Osteoblast (primary cell): ENCODE results near the gene GYS2. TPM values are rescaled to one million over a fixed set of nuclear protein-coding genes. Genes with fewer than 3 reads are reported as not detected.

ENCODE experiments used
- DNase-seq: peaks from one replicate; pipeline ENCODE4 v3.0.0; 2011; ENCODE audit warnings: low spot score, mixed read lengths; ENCODE audit not compliant: insufficient read length; ENCODE audit errors: missing footprints
- H2AFZ ChIP-seq: 2 replicates; pipeline ENCODE4 v1.6.0; 2011; ENCODE audit warnings: mild to moderate bottlenecking, low read length
- H3K27ac ChIP-seq: 2 replicates; pipeline ENCODE4 v1.5.1; 2011; ENCODE audit warnings: mild to moderate bottlenecking, low read depth, low read length, moderate library complexity
- H3K27me3 ChIP-seq: 2 replicates; pipeline ENCODE4 v1.6.0; 2012; ENCODE audit warnings: mild to moderate bottlenecking, control low read depth, inconsistent platforms, low read length, moderate library complexity; ENCODE audit not compliant: insufficient read depth
- H3K36me3 ChIP-seq: 2 replicates; pipeline ENCODE4 v1.5.1; 2011; ENCODE audit warnings: mild to moderate bottlenecking, low read length, control low read depth, moderate library complexity; ENCODE audit not compliant: insufficient read depth
- H3K4me1 ChIP-seq: 2 replicates; pipeline ENCODE4 v1.5.1; 2011; ENCODE audit warnings: mild to moderate bottlenecking, low read length, control low read depth, moderate library complexity; ENCODE audit not compliant: insufficient read depth
- H3K4me2 ChIP-seq: 2 replicates; pipeline ENCODE4 v1.6.0; 2011; ENCODE audit warnings: mild to moderate bottlenecking, low read length; ENCODE audit not compliant: insufficient read depth
- H3K4me3 ChIP-seq: fragments of 200-600 bp; sonication (generic); 3 replicates; pipeline ENCODE4 v1.5.1; 2012; ENCODE audit warnings: mild to moderate bottlenecking, low read length, inconsistent platforms; ENCODE audit not compliant: insufficient read depth
- H3K79me2 ChIP-seq: 2 replicates; pipeline ENCODE4 v1.6.0; 2012; ENCODE audit warnings: mild to moderate bottlenecking, low read length, control low read depth, inconsistent platforms; ENCODE audit not compliant: insufficient read depth
- H3K9me3 ChIP-seq: 2 replicates; pipeline ENCODE4 v1.5.1; 2011; ENCODE audit warnings: low read depth, low read length, control low read depth
- H4K20me1 ChIP-seq: 2 replicates; pipeline ENCODE4 v1.6.0; 2012; ENCODE audit warnings: mild to moderate bottlenecking, low read length, control low read depth; ENCODE audit not compliant: insufficient read depth
- total RNA-seq: library from RNA; depleted of rRNA; stranded (reverse); fragments of >200 nt; gene quantifications from 2 replicates; pipeline ENCODE4 v1.2.3, GENCODE V29; 2012
- TF ChIP-seq, protein P1 (sequence below): IDR thresholded peaks from 2 replicates; pipeline ENCODE4 v1.5.1; 2011; ENCODE audit warnings: mild to moderate bottlenecking, low read depth, low read length, moderate library complexity; ENCODE audit errors: extremely low read depth

The GYS2 gene
- total RNA-seq, 1 donor: not detected

DNA sequence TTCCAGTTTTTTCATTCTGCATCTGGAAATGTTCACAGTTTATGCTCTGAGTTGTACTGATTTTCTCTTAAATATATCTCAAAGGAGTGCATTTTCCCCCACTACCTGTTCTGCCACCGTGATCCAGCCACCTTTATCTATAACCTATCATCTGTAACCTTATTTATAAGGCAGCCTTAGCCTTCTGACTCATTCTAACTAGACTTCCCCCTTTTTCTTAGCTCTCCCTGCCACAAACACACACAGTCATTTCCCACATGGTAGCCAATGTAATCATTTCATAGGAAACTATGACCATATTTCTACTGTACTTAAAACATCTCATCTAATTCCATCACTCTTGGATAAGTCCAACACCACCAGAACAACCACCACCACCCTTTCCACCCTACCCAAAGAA, 10.8 kb upstream of the GYS2 start:
- Histone ChIP-seq H2AFZ (no peak overlapping the region), H3K4me3 (no peak overlapping the region), H3K9me3 (no peaks in the 10 kb centered on the region), H3K79me2 (no peaks in the 10 kb centered on the region), H3K4me2 (no peak overlapping the region), H3K27me3 (no peaks in the 10 kb centered on the region), H3K27ac (no peak overlapping the region), H4K20me1 (no peaks in the 10 kb centered on the region), H3K4me1 (no peaks in the 10 kb centered on the region), H3K36me3 (no peaks in the 10 kb centered on the region)
- TF ChIP-seq, protein P1, sequence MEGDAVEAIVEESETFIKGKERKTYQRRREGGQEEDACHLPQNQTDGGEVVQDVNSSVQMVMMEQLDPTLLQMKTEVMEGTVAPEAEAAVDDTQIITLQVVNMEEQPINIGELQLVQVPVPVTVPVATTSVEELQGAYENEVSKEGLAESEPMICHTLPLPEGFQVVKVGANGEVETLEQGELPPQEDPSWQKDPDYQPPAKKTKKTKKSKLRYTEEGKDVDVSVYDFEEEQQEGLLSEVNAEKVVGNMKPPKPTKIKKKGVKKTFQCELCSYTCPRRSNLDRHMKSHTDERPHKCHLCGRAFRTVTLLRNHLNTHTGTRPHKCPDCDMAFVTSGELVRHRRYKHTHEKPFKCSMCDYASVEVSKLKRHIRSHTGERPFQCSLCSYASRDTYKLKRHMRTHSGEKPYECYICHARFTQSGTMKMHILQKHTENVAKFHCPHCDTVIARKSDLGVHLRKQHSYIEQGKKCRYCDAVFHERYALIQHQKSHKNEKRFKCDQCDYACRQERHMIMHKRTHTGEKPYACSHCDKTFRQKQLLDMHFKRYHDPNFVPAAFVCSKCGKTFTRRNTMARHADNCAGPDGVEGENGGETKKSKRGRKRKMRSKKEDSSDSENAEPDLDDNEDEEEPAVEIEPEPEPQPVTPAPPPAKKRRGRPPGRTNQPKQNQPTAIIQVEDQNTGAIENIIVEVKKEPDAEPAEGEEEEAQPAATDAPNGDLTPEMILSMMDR: no peak
- no peak for DNase-seq

DNA sequence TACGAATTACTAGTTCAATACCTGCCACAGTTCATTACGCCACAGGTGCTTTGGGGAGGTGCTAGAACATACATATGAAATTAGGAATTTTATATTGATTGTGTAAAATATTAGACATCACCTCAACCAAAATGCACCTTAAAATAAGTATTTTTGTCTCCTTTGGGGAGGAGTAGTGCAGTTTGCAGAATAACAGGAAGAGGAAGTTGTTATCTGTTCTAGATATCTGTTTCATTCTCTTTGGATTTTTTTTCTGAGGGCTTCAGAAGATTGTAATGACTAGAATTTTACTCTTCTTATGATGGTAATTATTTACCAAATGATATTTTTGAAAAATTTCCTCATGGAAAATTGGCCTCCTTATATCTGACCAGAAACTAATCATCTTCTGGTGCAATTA, 9.9 kb upstream of the GYS2 start:
- TF ChIP-seq, protein P1: no peak
- Histone ChIP-seq H3K36me3 (no peaks in the 10 kb centered on the region), H4K20me1 (no peaks in the 10 kb centered on the region), H3K27me3 (no peaks in the 10 kb centered on the region), H3K27ac (no peak overlapping the region), H3K4me2 (no peak overlapping the region), H3K4me1 (no peaks in the 10 kb centered on the region), H3K79me2 (no peaks in the 10 kb centered on the region), H3K9me3 (no peaks in the 10 kb centered on the region), H3K4me3 (no peak overlapping the region), H2AFZ (no peak overlapping the region)
- DNase-seq: no peak

DNA sequence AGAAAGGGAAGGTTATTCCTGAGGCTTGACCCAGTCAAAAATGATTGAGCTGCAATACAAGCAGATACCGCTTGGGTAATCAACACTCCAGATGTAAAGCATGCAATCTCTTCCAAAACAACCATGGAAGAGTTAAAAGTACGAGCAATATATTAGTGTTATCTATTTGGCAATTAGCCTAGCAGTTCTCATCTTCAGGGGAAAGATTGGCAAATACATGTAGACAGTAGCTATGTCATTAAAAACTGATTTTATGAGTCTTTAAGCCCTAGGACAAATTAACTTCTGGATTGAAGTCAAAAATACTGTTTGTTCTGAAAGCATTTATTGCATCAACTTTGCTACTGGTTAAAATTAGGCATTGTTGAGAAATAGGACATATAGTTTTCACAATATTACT, 9.3 kb upstream of the GYS2 start:
- no peak overlapping the region for H3K27ac ChIP-seq
- no peaks in the 10 kb centered on the region for H3K27me3 ChIP-seq
- no peaks in the 10 kb centered on the region for H4K20me1 ChIP-seq
- TF ChIP-seq, protein P1: no peak
- no peaks in the 10 kb centered on the region for H3K79me2 ChIP-seq
- no peak for DNase-seq
- H2AFZ ChIP-seq: no peak overlapping the region
- H3K4me3 ChIP-seq: no peak overlapping the region
- H3K4me1 ChIP-seq: no peaks in the 10 kb centered on the region
- H3K9me3 ChIP-seq: no peaks in the 10 kb centered on the region
- H3K4me2 ChIP-seq: no peak overlapping the region
- no peaks in the 10 kb centered on the region for H3K36me3 ChIP-seq

DNA sequence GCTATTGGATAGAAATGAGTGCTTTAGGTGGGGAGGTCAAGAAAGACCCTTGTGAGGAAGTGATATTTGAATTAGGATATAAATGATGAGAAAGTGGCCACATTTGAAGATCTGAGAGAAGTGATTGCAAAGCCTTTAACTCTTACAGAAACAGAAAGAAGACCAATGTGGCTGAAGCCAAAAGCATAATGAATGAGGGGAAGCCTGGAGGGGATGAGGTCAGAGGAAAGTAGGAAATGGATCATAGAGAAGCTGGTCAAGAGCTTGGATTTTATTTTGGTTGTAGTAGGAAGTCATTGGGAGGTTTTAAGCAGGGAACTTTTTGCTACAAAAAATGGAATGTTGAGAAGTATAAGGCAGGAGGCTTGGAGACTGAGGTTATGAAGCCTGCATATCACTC, 3.5 kb upstream of the GYS2 start:
- no peak overlapping the region for H2AFZ ChIP-seq
- TF ChIP-seq, protein P1: no peak

More for the DNA sequence above, 3.5 kb upstream of the GYS2 start:
- Histone ChIP-seq H4K20me1 (no peaks in the 10 kb centered on the region), H3K4me3 (no peak overlapping the region), H3K79me2 (no peaks in the 10 kb centered on the region), H3K36me3 (no peaks in the 10 kb centered on the region), H3K27me3 (peaks cover 6% of the 10 kb centered on the region), H3K9me3 (no peaks in the 10 kb centered on the region), H3K27ac (no peak overlapping the region), H3K4me2 (no peak overlapping the region), H3K4me1 (no peaks in the 10 kb centered on the region)
- no peak for DNase-seq
